ENCODE data around the gene SPEF1.

- TF ChIP-seq ZNF274 (IDR thresholded peaks at IDR 0.05; ENCODE audit: low read depth, low read length), result no peak
- TF ChIP-seq SUZ12 (IDR thresholded peaks at IDR 0.05; ENCODE audit: extremely low read depth, insufficient read depth, insufficient read length), result no peak
Observed at GRCh38 chr20:3730803-3731672, 50.2 kb downstream of the SPEF1 start.

Measured in NT2/D1 (cell line).